GM12891 (cell line): ENCODE data around the gene CTNND2.

Experiments
- DNase-seq: peaks from one replicate; pipeline ENCODE4 v3.0.0; 2011; ENCODE audit warnings: low spot score; ENCODE audit not compliant: insufficient read length
- FAIRE-seq: peaks from 2 replicates; lab custom pipeline; 2011; peaks lifted over from hg19 to GRCh38; lab: Jason Lieb, UNC
- PAX5 ChIP-seq: IDR thresholded peaks from 2 replicates; pipeline ENCODE4 v1.6.1; 2011; ENCODE audit warnings: low read length, moderate library complexity, mild to moderate bottlenecking; ENCODE audit not compliant: insufficient read depth, severe bottlenecking
- POLR2A ChIP-seq: IDR thresholded peaks from 2 replicates; pipeline ENCODE4 v1.6.1; 2011; ENCODE audit warnings: low read depth, low read length, control low read depth
- POLR2AphosphoS5 ChIP-seq: IDR thresholded peaks from 2 replicates; pipeline ENCODE4 v1.6.1; 2011; ENCODE audit warnings: low read depth, low read length, control low read depth
- POU2F2 ChIP-seq: IDR thresholded peaks from 2 replicates; pipeline ENCODE4 v1.6.1; 2011; ENCODE audit warnings: low read depth, mild to moderate bottlenecking, control low read depth, low read length, moderate library complexity
- SPI1 ChIP-seq: IDR thresholded peaks from 2 replicates; pipeline ENCODE4 v1.6.1; 2011; ENCODE audit warnings: low read depth, low read length, control low read depth
- TAF1 ChIP-seq: IDR thresholded peaks from 2 replicates; pipeline ENCODE4 v1.6.1; 2011; ENCODE audit warnings: low read depth, low read length, control low read depth

The CTNND2 gene

GRCh38 chr5:11105696-11106095, 798.5 kb downstream of the CTNND2 start:
- TF ChIP-seq POLR2A, result no peak
- no peak for TF ChIP-seq SPI1
- no peak for TF ChIP-seq TAF1
- no peak for TF ChIP-seq POLR2AphosphoS5
- TF ChIP-seq POU2F2, result no peak
- no peak for TF ChIP-seq PAX5
- FAIRE-seq (no peak), DNase-seq (no peak)

- TF ChIP-seq SPI1, result no peak
- no peak for TF ChIP-seq PAX5
- no peak for TF ChIP-seq POU2F2
- no peak for TF ChIP-seq TAF1
- no peak for TF ChIP-seq POLR2AphosphoS5
- TF ChIP-seq POLR2A, result no peak
- FAIRE-seq, result no peak
- DNase-seq, result no peak
Measured at GRCh38 chr5:11104651-11105112, 799.6 kb downstream of the CTNND2 start.

- TF ChIP-seq PAX5 (no peak), TAF1 (no peak), POLR2AphosphoS5 (no peak), POU2F2 (no peak), POLR2A (no peak), SPI1 (no peak)
- no peak for FAIRE-seq
- DNase-seq, result no peak
Measured at GRCh38 chr5:11104210-11104609, 800.0 kb downstream of the CTNND2 start.

- TF ChIP-seq SPI1 (no peak), POU2F2 (no peak)
- DNase-seq (no peak), FAIRE-seq (no peak)
Measured at GRCh38 chr5:11084111-11084510, 820.1 kb downstream of the CTNND2 start.

- TF ChIP-seq SPI1, result no peak
- TF ChIP-seq POLR2A, result no peak
- TF ChIP-seq POU2F2, result no peak
- TF ChIP-seq POLR2AphosphoS5, result no peak
- no peak for TF ChIP-seq TAF1
- TF ChIP-seq PAX5, result no peak
- DNase-seq (no peak), FAIRE-seq (no peak)
Measured at GRCh38 chr5:11082404-11082945, 821.8 kb downstream of the CTNND2 start.

GRCh38 chr5:11076945-11077613, 827.2 kb downstream of the CTNND2 start:
- DNase-seq, result no peak
- TF ChIP-seq PAX5 (no peak), SPI1 (no peak), POLR2AphosphoS5 (no peak), POU2F2 (no peak), POLR2A (no peak), TAF1 (no peak)

GRCh38 chr5:11075035-11075805, 829.0 kb downstream of the CTNND2 start:
- no peak for DNase-seq
- FAIRE-seq, result no peak
- TF ChIP-seq POU2F2 (no peak), PAX5 (no peak), POLR2A (no peak), TAF1 (no peak), POLR2AphosphoS5 (no peak), SPI1 (no peak)

More at GRCh38 chr5:11076945-11077613, 827.2 kb downstream of the CTNND2 start:
- no peak for FAIRE-seq

GRCh38 chr5:11072568-11072967, 831.7 kb downstream of the CTNND2 start:
- DNase-seq, result no peak
- FAIRE-seq, result no peak
- no peak for TF ChIP-seq PAX5
- no peak for TF ChIP-seq TAF1
- no peak for TF ChIP-seq POLR2A
- no peak for TF ChIP-seq SPI1
- no peak for TF ChIP-seq POLR2AphosphoS5
- no peak for TF ChIP-seq POU2F2

- TF ChIP-seq POLR2AphosphoS5, result no peak
- TF ChIP-seq POLR2A, result no peak
- TF ChIP-seq PAX5, result no peak
- TF ChIP-seq SPI1, result no peak
- TF ChIP-seq POU2F2, result no peak
- TF ChIP-seq TAF1, result no peak
- DNase-seq (no peak), FAIRE-seq (no peak)
Measured at GRCh38 chr5:11072076-11072475, 832.2 kb downstream of the CTNND2 start.
